GM19372 (cell line): Measurements from ENCODE around the gene TNFAIP8.

ENCODE experiments used
- ATAC-seq: cut with Tn5 transposase; IDR thresholded peaks from one replicate; pipeline ENCODE4 v1.9.1; 2021; ENCODE audit warnings: mild to moderate bottlenecking, low read depth, moderate library complexity; ENCODE audit not compliant: unreplicated experiment

Gene TNFAIP8

DNA sequence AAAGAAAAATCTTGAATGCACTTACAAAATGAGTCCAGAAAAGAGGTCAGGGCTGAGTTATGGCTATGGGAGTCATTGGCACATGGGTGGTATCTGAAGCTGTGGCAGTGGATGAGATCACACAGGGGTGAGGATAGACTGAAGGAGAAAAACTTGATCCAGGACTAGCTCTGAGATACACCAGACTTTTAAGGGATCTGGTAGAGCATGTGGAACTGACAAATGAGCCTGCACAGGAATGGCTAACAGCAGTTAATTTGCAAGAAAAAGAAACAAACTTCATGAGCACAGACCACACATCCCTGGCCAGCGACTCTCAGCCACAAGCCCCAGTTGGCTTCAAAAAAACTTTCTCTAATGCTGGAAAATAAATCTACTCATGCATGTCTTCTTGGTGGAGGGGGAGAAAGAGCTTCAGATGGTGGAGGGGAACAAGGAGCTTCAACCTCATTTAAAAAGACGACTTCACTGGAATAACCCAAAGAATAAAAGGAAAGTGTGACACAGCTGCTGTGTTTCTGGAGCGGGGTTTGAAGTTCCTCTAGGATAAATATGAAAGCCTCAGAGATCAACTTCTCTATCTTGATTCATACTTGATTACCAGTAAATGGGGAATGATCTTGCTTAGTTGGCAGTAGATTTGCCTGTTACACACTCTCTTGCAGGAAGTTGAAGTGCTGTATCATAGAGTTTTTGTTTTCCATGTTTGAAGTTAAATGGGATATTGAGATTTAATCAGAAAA, 33.6 kb downstream of the TNFAIP8 start:
- ATAC-seq = no peak

DNA sequence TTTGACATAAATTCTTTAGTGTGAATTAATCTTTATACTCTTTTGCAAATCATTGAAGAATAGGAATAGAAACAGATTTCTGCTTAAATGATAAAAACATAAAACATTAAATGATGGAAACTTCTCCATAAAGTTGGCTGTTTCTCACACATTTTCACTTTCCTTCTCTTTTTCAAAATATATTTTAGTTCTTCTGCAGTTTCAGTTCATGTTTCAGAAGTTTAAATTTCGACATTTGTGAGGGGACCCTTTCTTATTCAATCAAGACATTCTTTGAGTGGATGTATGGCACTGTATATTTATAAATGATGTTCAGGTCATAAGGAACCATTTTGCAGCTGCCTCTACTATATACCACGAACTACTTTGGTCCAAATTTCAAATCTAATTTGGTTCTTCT, 34.6 kb downstream of the TNFAIP8 start:
- ATAC-seq = no peak

DNA sequence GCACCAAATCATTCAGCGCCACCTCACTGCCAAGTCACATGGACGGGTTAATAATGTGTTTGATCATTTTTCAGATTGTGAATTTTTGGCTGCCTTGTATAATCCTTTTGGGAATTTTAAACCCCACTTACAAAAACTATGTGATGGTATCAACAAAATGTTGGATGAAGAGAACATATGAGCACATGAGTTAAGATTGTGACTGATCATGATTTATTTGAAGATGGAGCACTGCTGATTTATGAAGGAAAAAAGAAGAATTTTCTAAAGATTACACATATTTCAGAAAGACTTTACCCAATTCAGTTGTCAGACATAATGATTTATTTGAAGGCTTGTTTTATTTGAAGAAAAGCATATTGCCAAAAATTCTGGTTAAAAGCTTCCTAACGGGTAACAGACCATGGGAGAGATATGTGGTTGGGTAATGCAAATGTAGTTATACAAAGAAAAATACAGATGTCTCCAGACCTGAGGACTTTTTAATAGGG, 37.4 kb downstream of the TNFAIP8 start:
- no peak for ATAC-seq

DNA sequence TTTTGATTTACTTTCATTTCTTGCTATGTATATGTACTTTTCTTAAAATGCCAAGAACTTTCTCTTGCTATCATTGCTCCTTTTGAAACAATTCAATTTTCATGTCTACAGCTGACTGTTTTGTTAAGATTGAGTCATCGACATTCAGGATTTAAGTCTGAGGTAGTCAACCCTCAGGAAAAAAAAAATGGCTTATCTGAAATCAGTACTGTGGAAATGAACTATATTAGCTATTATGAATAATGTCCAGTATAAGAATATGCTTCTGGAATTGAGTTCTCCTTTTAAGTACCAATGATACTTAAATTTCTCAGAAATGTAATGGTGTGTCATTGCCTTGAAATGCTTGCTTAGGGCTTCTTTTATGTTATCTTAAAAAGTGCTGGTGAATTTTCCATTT, 37.9 kb downstream of the TNFAIP8 start:
- ATAC-seq = no peak

DNA sequence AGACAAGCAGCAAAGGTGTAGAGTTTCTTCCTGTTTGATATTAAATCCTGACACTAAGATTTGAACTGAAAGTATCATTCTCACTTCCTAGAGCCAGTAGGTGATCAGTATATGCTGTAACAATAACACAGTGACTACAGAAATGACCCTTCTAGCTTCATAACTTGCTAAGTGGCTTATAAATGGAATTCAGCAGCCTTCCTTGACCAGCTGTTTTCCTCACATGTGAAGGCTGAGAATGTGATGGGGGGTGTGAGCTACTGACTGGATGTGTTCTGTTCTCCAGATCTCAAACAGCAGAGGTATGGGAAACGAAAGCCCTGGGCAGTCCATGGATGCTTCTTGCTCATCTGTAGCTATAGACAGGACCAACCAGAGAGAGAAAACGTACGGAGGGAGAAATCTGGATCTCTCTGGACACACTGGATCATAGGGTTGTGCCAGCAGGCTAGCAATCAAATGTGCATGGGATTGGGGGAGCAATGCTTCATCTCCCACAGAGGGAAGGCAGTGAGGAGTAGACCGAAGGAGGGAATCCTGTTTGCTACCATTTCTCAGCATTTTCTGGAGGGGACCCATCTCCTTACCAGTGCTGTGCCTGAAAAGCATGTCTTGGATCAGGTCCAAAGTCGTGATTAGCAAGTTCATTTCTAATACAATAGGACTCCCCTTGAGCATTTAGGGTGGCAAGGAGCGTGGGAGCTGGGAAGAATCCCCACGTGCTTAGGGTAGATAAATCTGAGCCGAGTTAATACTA, 39.4 kb downstream of the TNFAIP8 start:
- ATAC-seq = peak; percentile 39

DNA sequence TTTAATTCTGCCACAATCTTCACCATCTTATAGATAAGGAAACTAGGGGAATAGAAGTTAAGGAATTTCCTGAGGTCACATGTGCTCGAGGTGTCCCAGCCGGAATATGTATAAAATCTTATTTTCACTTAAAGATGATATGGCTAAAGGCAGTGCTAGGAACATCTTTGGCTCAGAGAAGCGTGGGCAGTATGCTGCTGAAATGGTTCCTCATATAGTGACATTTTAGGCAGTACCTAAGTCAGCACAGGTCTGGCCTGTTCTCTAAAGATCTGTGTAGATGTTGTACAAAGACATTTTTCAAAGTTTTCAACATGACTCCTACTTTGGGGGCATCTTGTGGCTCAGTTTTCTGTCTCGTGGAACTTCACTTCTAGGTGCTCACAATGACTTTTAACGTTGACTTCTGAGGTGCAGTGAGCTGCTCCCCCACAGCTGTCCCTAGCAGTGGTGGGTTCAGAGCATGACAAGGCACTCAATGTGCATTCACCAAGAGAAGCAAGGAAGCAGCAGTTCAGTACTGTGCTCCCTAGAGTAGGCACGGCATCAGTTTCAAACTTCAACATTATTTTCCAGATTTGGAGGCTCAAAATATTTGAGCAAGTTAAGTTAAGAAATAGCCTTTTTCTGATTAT, 40.3 kb downstream of the TNFAIP8 start:
- ATAC-seq = no peak

DNA sequence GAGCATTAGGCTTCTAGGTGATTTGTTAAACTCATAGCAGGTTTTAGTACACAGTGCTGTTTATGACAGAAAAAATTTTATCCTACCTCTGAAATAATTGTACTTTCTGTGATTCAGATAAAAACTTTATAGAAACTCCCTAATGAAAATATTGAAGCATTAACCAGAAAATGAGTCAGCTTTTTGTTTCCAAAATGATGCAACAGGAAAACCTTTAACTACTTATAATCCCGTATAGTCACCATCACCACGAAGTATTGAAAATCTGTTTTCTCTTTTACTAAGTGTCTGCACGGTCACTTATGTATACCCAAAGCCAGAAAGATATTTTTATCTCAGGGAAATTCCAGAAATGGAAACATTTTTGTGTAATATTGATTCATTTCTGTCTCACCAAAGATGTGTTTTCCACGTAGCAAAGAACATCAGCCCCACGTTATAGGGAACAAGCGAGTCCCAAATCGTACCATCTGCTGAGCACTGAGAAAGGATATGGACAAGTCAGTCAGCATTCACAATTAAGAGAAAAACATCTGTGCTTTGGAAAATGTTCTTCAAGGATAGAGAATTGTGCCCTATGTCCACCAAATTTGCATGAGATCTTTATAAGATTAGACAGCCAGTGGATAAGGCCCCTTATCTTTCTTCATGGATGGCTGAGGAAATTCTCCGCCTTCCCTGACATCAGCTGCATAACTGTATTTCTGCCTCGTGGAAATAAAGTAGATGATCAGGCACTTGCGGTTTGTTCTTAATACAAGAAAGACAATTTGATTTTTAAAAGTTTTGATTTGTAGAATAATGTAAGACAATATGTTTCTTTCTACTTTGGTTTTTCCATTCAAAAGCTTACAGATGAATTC, 41.9 kb downstream of the TNFAIP8 start:
- peak; percentile 54 for ATAC-seq

DNA sequence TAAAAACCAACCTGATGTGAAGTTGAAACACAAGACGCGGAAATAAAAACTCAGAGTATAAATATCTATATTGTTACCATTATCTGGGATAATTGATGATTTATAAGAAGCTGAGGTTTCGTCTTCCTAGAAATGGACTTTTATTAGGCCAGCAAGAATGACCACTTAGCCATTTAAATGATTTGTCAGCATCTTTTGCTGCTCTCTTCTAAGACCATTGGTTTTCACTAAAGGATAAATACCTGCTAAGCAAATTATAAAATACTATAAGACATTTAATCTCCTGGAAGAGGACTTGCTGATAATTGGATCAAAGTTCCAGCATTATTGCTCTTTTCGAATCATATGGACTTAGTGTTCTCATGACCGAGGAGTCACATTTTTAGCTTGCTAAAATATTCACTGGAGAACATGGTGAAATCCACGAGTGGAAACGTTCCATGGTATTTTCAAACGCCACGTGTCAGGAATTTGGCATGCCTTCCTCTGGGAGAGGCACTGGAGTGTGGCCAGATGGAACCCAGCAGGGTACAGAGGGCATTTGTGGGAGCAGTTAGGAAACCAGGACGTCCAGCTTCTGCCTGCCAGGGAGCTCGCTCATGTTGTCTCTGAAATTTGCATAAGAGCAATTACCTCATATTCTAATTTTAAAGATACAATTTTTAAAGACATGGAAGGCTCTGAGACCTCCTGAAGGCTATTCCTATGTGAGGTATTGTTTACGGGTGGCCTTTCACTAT, 43.1 kb downstream of the TNFAIP8 start:
- ATAC-seq = no peak

DNA sequence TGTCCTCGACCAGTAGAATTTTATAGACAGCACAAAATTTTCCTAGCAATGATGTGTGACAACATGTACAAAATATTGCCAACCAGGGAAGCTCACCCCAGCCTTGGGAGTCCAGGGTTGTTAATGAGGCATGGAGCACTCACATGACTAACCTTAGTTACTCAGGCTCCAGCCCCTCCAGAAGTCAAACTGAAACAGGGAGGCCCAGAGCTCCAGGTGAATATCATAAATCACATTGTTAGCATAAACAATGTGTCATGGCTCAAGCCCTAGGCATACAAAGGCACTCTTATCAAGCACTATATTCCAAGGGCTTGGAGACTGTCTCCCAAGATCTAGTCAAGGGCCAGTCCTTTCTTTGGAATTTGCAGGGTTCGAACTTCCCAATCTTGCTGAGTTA, 44.4 kb downstream of the TNFAIP8 start:
- ATAC-seq = no peak

DNA sequence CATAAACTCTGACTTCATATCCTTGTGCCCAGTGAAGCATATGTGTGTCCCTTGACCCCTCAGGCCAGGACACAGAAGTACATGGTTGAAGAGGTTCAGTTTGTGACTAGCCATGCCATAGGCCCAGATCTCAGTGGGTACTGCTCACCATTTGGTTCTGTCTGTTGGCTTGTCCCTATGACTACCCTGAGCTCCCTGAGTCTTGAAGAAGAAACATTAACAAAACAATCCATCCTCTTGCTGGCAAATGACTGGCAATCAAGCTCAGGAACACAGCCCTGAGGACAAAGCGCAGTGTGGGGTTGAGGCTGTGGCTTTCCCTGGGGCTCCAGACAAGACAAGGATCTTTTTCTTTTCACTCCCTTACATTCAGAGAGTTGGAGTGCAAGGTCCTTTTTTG, 46.3 kb downstream of the TNFAIP8 start:
- no peak for ATAC-seq

DNA sequence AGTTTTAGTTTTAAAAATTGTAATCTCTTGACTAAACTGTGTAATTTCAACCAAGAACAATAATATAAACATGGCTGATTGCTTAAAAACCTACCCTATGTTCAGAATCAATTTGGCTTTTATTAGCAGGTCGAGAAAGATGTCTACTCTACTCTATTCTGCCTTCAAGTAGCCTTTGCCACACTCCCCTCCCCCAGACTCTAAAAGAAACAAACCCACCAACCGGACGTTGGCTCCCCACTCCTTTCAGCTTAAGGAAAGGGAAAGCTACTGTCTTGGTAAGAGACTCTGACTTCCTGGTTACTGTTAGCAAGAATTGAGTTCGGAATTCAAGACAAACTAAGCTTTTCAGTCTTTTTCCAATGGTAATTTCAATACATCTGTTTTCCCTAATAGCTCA, 46.7 kb downstream of the TNFAIP8 start:
- no peak for ATAC-seq

DNA sequence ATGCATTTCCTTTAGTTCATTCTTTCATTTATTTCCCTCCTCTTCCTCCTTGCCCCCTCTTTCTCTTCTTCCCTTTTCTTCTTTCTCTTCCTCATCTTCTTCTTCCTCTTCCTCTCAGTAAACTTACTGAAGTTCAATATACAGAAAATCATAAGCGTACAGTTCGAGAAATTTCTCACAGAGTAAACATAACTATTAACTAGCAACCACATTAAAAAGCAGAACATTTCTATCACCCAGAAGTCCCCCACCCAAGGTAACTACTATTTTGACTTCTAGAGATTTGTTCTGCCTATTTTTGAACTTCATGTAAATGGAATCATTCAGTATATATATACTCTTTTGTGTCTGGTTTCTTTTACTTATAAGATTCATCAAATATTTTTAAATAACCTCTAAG, 48.2 kb downstream of the TNFAIP8 start:
- no peak for ATAC-seq

DNA sequence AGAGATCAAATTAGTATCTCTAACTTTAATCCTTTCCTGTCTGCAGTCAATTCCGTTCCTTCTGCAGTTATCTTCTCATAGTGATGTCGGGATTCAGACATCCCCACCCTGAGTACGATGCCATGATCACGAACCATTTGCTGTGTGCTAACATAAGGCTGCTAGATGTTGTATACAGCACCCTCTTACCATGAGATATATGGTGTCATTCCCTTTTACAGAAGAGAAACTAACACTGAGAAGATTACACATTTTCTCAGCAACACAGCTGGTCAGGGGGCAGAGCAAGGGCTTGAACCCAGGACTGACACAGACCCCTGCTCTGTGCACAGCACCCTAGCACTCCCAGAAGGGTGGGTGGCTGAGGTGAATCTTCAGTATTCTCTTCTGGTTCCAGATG, 49.6 kb downstream of the TNFAIP8 start:
- ATAC-seq = no peak

DNA sequence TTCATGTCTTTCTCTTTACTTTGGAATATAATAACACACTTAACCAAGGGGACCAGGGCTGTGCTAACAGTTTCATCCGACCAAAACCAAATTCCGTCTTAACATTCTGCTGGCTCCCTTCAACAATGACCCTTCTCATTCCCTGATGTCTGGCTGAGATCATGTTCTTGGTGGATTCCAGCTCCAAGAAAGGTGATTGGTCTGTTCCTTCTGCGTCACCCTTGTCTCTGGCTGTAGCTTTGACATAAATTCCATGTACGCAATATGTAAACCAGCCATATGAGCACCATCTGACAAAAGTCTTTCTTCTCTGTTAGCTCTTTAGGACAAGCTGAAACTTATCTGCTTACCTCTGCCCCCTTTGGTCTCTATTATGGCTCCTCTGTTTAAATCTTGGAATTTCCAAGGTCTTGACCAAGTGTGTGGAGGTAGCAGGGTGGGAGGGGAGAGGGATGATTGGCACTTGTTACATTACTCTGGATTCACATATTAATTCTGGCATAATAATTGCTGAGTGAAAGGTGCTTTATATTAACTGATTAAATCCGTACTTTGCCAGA, 50.8 kb downstream of the TNFAIP8 start:
- ATAC-seq = no peak

DNA sequence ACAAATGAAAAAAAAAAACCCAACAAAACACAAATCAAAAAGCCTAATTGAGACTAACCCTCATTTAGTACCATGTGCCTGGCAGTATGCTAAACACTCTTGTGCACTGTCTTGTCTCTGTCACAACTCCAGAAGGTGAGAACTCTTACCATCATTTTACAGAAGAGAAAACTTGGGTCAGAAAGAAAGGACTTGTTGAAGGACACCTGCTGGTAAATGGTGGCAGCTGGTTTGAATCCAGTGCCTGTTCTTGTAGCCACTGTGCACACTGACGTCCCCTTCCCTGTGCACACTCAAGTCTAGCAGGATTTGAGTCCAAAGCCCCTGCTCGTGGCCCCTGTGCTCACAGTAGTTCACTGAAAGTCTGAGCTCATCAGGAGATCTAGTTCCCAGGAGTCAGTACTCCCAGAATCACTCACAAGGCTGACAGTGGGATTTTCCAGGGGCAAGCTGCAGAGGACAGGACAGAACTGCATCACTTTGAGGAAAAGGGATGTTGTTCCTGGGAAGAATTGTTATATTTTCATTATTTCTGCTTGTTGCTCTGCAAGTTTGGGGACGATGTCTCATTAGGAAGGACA, 53.5 kb downstream of the TNFAIP8 start:
- no peak for ATAC-seq

DNA sequence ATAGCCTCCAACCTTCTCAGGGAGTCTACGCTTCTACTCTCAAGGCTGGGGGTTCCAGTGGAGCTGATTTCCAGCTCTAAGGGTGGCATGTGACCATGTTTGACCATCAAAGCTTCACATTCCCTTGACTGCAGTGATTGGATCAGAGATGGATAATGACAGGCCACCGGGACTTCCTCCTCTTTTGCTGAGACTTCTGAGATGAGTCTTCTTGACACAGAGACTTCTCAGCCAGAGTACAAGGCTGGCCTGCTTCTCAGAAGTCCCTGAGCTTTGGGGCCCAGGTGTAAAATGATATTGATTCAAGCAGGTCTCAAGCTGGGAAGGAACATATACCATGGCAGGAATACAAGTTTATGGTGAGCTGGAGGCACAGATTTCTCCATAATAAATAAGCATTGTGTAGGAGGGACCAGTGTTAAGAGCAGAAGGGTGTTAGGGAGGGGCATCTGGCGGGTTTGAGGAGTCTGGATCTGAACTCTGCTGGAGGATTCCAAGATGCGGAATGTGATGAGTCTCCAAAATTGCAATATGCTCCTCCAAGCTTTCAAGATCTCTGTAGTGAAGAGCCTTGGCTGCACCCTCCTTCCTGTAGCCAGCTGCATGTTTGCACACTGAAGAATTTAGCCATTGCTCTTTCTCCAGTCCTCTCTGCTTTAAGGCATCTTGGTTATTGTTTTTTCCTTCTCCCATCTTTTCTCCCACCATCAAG, 54.8 kb downstream of the TNFAIP8 start:
- no peak for ATAC-seq

DNA sequence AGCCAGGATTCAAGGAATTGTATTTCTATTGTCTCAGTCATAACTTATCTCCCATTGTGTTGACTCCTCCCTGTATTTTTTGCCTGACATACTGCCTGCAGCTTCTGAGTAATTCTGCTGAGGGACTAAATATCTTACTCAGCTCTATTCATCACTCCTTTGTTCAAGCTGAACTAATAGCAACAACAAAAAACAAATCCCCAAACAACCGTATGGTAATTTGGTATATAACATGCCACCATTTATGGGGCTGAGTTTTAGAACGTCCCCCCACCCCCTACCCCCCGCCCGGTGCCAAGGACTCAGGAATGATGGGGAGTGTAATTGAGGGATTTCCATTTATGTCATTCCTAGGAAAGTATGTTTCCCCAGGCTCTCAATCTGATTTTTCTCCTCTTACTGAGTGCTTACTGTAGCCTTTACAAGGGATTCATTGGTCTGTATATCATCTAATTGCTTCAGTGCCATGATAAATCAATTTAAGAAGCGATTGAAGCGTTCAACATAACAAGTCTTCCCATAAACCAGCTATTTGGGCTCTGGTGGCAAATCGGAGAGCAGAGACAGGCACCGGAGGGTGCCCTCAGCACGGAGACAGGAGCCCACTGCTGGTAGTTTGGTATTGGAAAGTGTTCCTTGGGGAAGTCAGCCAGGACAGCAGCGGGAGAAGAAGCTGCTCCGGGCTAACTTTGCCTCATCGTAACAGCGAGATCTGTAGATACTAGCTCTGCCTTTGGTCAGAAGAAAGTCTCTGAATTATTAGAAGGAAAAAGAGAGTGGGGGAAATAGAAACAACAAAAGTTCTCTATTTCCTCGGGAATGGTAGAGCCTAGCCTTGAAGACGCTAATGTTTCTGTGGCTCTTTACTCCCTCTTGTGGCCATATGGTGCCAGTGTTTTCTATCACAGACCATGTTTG, 55.8 kb downstream of the TNFAIP8 start:
- ATAC-seq = peak; percentile 70
